ENCODE measurements around the gene RPL4.

The RPL4 gene

DNA sequence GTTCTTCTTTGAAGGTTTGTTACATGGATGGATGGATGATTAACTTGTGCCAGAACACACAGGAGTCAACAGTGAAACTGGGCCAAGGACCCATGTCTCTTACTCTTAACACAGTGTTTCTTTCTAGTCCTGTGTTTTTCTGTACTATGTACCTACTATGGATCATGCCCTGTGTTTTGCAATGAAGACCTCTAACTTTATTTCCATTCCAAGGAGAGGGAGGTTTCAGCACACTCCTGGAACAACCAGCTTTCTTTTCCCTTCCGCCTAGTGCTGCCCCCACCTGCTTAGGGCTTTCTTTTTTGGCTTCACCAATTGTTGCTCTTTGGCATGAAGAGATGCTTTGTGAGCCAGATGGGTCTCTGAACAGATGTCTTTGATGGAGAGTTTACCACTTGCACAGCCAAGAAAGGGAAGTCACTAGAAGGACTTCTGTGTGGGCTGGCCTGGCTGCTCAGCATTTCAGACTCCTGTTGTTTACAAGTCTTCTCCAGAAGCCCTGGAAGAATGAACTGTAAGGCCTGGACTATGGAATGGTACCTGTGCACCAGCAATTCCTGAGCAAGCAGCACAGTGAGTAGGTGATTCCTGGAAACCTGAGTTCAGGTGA is 51.6 kb downstream of the RPL4 start:
- DNase-seq = no peak

DNA sequence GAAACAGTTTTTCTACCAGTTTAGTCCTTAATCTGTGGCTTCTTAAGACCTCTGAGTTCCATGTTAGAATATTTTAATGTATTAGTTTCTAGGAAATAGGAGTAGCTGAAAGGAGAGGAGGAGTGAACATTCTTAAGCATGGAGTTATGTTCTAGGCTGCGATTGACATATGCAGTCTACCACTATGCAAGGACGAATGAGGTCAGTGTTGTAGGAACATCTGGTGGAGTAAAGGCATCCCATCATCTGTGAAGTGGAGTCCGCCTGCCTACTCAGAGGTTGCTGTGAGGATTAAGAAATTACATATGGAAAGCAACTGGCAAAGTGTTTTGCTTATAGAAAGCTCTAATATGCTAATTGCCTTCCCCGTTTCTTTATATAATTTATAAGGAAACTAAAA is 52.2 kb downstream of the RPL4 start:
- DNase-seq = no peak
